ENCODE data around the gene EIF3CL. TPM values are rescaled to one million over a fixed set of nuclear protein-coding genes. Genes with fewer than 3 reads are reported as not detected.
"Not testable (repeated sequence)": the region's sequence is repeated elsewhere in the genome, so short reads cannot be mapped to it uniquely, and the experiment has no call there.

EIF3CL gene
- total RNA-seq, 2 donors from 2014 or later = 23.8 to 30.3 TPM

DNA sequence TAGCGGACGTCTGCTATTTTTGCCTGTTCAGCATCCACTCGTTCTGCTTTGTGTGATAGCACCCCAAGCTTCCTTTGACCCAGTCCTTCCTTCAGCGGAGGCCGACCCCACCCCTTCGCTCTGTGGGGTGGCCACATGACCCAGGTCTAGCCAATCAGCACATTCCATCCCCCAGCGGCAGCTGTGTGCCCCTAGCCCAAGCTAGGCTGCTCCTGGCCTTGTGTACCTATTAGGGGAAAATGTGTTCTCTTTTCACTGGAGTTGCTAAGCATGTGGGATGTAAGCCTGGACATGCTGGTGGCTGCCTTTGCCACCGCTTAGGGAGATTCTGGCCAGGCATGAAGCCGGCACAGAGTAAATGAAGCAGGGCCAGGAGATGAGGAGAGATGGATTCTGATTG lies 73.4 kb downstream of the EIF3CL start:
- not testable (repeated sequence) for H3K9me3 ChIP-seq (ENCODE audit: control insufficient read depth, low read length, poor library complexity, severe bottlenecking); DNase-seq; H3K27ac Mint-ChIP-seq; H3K4me1 Mint-ChIP-seq; H3K36me3 Mint-ChIP-seq (ENCODE audit: low read depth); H3K27me3 Mint-ChIP-seq; H3K4me3 Mint-ChIP-seq
- peak; percentile 61 for ATAC-seq

Other genes starting within 250 kb of the EIF3CL start
- 100 to 1,000 TPM; 308 to 310 TPM for gene XPO6, start 191.9 kb downstream of the EIF3CL start, total RNA-seq
- 10 to 100 TPM; 14.7 to 17.7 TPM for gene SBK1, start 111.3 kb downstream of the EIF3CL start, total RNA-seq
- gene NPIPB6, start 40.3 kb downstream of the EIF3CL start, total RNA-seq = 1 to 10 TPM; 3.2 to 5.9 TPM
- not detected for gene NPIPB7, start 68.5 kb upstream of the EIF3CL start, total RNA-seq
- gene CLN3, start 88.2 kb upstream of the EIF3CL start, total RNA-seq = 10 to 100 TPM; 44.6 to 57.1 TPM
- gene APOBR, start 90.8 kb upstream of the EIF3CL start, total RNA-seq = 10 to 100 TPM; 12.6 to 13.6 TPM
- not detected for gene IL27, start 103.0 kb upstream of the EIF3CL start, total RNA-seq
- under 1 TPM; 0.07 to 0.13 TPM for gene NUPR1, start 135.1 kb upstream of the EIF3CL start, total RNA-seq
- 10 to 100 TPM; 49.7 to 53.7 TPM for gene SGF29, start 150.1 kb upstream of the EIF3CL start, total RNA-seq
- gene SULT1A2, start 193.2 kb upstream of the EIF3CL start, total RNA-seq = under 1 TPM in 1 of 2 donors, not detected in 1; 0.22 TPM
- 10 to 100 TPM; 10.6 to 14.4 TPM for gene SULT1A1, start 206.2 kb upstream of the EIF3CL start, total RNA-seq
- gene NPIPB8, start 234.2 kb upstream of the EIF3CL start, total RNA-seq = 1 to 10 TPM in 1 of 2 donors, not detected in 1; 1.2 TPM